Fibroblast of skin of scalp (primary cell): ENCODE data around the gene IFI27L2. TPM values are rescaled to one million over a fixed set of nuclear protein-coding genes. Genes with fewer than 3 reads are reported as not detected.
"Not testable (repeated sequence)": the region's sequence is repeated elsewhere in the genome, so short reads cannot be mapped to it uniquely, and the experiment has no call there.

Experiments used
- DNase-seq: peaks from one replicate; pipeline ENCODE4 v3.0.0-alpha.2; 2013
- polyA plus RNA-seq, 2 experiments: library from polyadenylated mRNA; unstranded; fragments of 120-200 nt; gene quantifications; one replicate each; pipeline ENCODE4 v1.2.1, GENCODE V29; 2013; ENCODE audit not compliant: insufficient read length in 2 of 2

Gene IFI27L2, protein sequence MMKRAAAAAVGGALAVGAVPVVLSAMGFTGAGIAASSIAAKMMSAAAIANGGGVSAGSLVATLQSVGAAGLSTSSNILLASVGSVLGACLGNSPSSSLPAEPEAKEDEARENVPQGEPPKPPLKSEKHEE
- 101 TPM for polyA plus RNA-seq (2013, experiment 1 of 2; ENCODE audit: insufficient read length)
- 89.1 TPM for polyA plus RNA-seq (2013, experiment 2 of 2; ENCODE audit: insufficient read length)

GRCh38 chr14:94129111-94129757, at the start of gene IFI27L2:
Gene IFI27L2 (minus strand): TSS chr14:94129604. CDS start chr14:94129564, 40 bp downstream.
- peak; percentile 88 for DNase-seq

DNA sequence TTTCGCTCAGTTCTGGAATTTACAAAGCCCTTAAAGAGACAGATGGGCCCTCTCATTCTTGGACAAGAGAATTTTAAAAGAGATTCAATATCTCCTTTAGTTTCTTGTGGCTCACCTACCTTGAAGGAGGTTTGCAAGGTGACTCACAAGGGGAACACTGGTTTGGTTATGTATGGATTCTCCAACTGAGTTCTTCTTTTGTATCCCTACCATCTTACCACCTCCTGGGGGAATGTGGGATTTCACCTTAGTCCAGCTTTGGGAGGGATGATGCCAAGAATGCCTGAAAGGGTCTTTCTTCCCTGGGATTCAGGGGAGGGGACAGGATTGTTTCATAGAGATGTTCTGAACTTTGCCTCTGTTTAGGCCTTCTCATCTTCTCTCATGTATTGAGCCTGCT, 48.4 kb upstream of the IFI27L2 start:
- no peak for DNase-seq

- DNase-seq = no peak
Measured at GRCh38 chr14:94176808-94177207, 47.4 kb upstream of the IFI27L2 start.

DNA sequence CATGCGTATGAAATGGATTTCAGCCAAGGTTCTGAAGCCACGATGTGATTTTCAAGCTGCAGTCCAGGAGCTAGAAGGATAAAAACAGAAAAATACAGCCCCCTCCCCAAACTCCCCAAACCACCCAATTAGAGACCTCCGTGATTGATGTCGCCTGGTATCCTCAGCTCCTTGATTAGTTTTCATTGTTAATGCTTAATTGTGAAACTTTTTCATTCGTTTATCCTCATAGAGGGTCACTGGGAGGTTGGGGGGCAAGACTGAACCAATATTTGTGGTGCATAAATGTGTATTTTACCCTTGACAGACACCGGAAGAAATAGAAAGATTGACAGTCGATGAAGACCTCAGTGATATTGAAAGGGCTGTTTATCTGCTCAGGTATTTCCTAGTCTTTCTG, 46.3 kb upstream of the IFI27L2 start:
- DNase-seq = no peak

DNA sequence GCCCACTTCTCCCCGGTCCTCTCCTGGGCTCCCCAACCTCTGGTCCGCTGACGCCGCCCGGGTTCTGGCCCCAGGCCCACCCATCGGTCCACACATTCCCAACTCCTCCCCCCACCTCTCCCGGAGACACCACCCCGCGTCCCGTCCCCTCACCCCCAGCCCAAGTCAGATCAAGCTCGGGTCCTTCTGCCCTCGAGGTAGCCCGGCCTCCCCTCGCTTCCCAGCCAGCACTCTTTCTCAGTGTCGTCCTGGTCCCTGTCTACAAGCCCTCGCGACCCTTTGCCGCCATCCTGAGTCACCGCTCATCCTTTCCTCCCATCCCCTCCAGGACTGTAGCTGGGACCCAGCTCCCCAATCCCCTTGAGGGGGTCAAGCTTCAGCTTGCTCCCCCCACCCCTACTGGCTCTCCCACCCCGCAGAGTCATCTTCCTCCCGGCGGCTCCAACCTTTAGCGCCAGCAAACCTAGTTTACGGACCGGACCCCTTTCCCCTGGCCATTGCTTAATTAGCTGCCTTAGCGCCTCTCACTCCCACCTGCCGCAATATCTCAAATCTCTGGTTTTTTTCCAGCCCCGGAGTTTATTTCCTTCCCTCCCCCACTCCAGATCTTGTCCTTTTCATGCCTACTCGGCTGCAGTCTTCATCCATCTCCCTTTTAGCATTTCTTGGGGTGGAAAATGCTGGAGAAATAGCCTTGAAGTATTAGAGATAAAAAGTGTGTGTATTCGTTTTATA, 45.8 kb upstream of the IFI27L2 start:
- DNase-seq = no peak

DNA sequence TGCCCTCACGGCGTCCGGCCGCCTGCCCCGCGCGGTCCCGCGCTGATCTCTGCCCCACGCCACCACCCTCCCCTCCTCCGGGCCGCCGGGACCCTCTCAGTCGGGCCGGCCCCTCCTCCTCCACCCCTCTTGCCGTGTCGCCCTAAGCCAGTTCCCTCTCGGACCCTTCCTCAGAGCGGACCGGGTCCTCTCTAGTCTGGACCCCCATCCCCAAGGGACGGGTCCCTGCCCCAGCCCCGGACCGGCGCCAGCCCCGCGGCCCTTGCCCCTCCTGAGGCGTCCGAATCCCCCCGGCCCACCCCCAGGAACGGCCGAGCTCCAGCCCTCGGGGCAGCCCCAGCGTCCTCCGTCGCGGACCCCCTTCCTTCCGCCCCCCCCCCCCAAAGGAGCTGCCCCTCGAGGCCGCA, 45.2 kb upstream of the IFI27L2 start:
- no peak for DNase-seq

- peak; percentile 86 for DNase-seq
Measured at GRCh38 chr14:94173885-94174603, 44.6 kb upstream of the IFI27L2 start, which contains the start of gene PPP4R4. Gene PPP4R4 (plus strand): TSS chr14:94174322. CDS start chr14:94174466, 144 bp downstream.

DNA sequence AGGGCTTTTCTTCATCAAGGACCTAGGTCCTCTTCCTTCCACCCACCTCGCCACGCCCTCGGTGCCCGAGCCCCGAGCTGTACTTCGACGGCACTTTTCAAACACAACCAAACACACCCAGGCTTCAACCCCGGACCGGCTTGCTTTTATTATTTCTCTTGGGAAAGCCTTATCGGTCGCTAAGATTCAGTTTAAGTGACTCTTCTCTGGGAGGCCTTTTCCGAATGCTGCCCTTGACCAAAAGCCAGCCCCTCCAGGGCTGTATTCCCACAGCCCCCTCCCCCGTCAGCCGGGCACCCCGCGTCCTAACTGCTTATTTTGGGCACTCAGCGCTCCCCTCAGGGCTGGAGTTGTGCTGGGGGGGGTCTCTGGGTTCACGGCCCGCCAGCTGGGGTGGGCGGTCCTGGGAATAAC, 44.1 kb upstream of the IFI27L2 start:
- no peak for DNase-seq

- DNase-seq = no peak
Measured at GRCh38 chr14:94172545-94172944, 43.1 kb upstream of the IFI27L2 start.

DNA sequence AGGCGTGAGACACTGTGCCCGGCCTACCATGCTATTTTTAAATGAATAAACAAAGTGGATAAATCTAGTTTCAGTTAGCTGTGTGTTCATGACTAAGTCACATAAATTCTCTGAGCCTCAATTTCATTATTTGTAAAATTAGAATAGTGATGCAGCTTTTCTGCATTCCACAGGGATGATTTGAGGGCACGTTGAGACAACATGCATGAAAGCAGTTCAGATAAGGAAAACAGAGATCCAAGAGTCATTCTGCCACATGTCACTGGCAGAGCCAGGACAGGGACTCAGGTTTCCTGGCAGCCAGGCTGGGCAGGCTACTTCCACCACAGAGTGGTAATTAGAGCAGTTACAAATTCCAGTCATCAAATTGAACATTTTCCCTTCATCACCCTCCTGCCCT, 41.8 kb upstream of the IFI27L2 start:
- DNase-seq = peak; percentile 13

DNA sequence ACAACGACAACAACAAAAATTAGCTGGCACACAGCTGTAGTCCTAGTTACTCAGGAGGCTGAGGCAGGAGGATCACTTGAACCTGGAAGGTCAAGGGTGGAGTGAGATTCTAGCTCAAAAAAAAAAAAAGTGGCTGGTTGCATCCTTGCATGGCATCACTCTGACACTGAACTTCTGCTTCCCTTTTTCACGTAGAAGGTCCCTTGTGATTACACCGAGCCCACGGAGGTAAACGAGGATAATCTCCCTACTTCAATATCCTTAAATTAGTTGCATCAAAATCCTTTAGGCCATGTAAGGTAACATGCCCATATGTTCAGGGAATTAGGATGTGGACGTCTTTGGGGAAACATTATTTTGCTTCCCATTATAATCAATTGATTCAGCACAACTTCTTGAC, 40.7 kb upstream of the IFI27L2 start:
- DNase-seq = no peak

GRCh38 chr14:94165744-94166143, 36.3 kb upstream of the IFI27L2 start:
- DNase-seq = no peak

- no peak for DNase-seq
Measured at GRCh38 chr14:94164685-94165431, 35.5 kb upstream of the IFI27L2 start.

DNA sequence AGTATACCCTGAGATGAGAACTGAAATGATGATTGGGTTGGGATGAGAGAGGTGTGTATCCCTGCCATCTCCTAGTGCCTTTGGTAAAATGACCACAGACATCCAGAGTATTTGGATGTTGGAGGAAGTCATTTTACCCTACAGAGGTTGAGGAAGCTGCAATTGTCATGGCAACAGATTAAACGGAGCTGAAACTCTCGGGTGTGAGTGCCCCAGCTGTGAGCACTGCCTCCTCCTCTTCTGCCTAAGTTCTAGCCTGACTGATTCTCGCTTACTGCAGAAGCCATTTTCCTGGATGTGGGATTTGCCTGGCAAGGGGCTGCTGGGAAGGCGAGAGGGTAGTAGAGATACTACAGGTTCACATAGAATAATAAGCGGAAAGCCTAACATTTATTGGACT, 34.4 kb upstream of the IFI27L2 start:
- no peak for DNase-seq

DNA sequence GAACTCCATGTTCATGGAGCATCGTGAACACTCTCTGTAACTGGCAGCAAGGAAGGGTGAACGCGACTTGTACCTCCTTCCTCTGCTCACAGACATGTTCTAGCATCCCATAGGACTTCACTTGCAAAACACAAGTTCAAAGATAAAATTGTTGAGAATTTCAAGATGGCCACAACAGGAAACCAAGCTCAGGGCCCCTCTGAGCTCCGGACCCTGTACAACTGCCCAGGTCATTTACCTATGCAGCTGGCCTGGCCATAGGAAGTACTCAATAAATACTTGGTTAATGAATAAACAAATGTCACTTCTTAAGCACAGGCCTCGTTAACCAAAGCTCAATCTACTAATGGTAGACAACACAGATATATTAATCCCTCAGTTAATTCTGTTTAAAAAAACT, 33.1 kb upstream of the IFI27L2 start:
- DNase-seq = no peak

GRCh38 chr14:94161981-94162380, 32.6 kb upstream of the IFI27L2 start:
- peak; percentile 16 for DNase-seq

- DNase-seq = no peak
Measured at GRCh38 chr14:94161058-94161457, 31.7 kb upstream of the IFI27L2 start.

DNA sequence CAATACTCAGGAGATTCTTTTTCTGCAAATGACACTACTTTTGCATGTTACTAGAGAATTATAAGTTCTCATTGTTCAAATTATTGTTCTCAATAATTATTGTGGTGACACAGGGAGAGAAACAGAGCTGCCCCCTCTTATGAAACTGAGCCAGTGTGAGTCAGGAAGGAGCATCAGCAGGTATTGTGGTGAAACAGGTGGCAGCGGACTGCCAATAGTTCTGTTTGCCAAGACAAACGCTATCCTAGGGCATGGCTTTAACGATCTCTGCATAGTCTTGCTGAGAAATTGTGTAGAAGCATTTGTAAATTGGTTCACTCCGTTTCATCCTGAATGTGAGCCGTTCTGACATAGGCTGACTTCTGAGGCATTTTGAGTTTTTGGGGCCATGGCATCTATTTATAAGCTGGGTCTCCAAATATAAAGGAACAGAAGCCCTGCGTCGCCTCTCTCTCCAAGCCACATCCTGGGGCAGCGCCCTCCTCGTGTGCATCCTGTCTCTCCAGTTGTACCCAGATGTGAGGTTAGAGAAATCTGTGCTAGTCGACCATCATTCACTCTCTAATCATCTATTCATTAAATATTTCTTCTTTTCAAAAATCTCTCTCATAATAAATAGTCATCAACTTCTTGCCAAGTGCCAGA, 29.0 kb upstream of the IFI27L2 start:
- DNase-seq = no peak

DNA sequence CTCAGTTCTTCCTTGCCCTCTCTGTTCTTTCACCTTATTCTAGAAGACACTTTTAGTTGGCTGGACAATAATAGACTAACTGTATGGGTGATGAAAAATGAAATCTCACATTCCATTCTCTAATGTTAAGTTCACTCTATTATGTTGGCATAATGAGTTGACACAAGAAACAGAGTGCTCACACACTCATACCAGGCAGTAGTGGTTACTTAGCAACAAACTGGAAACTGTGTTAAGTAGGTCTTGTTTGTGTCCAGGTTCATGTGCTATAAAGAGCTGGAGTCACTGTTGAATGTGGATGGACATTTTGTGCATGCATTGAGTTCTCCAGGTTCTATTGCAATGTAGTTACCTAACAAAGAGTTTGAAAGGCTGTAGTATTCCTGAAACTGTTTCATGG, 27.8 kb upstream of the IFI27L2 start:
- DNase-seq = no peak

DNA sequence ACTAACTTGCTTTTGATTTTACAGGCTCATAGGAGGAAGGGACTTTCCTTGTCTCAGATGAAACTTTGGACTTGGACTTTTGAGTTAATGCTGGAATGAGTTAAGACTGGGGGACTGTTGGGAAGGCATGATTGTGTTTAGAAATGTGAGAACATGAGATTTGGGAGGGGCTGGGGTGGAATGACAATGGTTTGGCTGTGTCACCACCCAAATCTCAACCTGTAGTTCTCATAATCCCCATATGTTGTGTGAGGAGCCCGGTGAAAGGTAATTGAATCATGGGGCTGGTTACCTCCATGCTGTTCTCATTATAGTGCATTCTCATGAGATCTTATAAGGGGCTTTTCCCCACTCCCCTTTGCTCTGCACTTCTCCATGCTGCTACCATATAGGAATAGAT, 26.7 kb upstream of the IFI27L2 start:
- DNase-seq = not testable (repeated sequence)

DNA sequence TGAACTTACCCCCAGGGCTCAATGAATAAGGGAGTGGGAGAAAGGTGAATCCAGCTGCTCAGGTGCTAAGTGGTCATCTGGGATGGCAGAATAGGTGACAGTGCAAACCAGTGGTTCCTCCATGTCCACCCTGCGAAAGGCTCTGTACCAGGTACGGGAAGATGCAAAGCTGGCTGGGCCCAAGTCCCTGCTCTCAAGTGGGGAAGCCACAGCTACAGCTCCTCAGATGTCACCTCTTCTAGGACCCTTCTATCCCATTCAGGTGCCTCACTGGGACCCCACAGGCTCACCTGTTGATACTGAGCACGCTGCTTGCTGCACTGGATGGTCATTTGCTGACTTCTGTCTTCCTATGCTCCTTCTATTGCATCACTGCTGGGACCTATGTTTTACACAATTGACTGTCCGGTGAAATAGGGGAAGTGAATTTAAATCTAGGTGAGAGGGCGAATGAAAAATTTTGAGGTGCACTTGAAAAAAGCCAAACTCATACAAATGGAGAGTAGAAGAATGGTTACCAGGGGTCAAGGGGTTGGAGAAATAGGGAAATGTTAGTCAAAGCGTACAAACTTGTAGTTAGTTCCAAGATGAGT, 24.4 kb upstream of the IFI27L2 start:
- DNase-seq = no peak
